Bone marrow (tissue), 2 donors: ENCODE measurements around the gene ACTN1.

Source experiments
- DNase-seq, 2 donors: peaks; one replicate each; lab custom pipeline; 2025; lab: John Stamatoyannopoulos, UW

Gene ACTN1

GRCh38 chr14:68936476-68936875 is 42.6 kb downstream of the ACTN1 start:
- DNase-seq: no peak

- no peak for DNase-seq
These were observed 43.3 kb downstream of the ACTN1 start for GRCh38 chr14:68935761-68936214.

GRCh38 chr14:68934066-68934465 is 45.0 kb downstream of the ACTN1 start:
- no peak for DNase-seq

- no peak for DNase-seq
These were observed 46.4 kb downstream of the ACTN1 start for GRCh38 chr14:68932686-68933085.

GRCh38 chr14:68932231-68932630 is 46.9 kb downstream of the ACTN1 start:
- DNase-seq: no peak

- no peak for DNase-seq
These were observed 47.5 kb downstream of the ACTN1 start for GRCh38 chr14:68931474-68932051.

- no peak for DNase-seq
These were observed 48.0 kb downstream of the ACTN1 start for GRCh38 chr14:68931063-68931462.

GRCh38 chr14:68929623-68930307 is 49.3 kb downstream of the ACTN1 start:
- no peak for DNase-seq

- no peak for DNase-seq
These were observed 50.1 kb downstream of the ACTN1 start for GRCh38 chr14:68928770-68929550.

GRCh38 chr14:68927956-68928675 is 51.0 kb downstream of the ACTN1 start:
- no peak for DNase-seq

GRCh38 chr14:68927089-68927488 is 52.0 kb downstream of the ACTN1 start:
- DNase-seq: no peak

GRCh38 chr14:68926236-68926635 is 52.9 kb downstream of the ACTN1 start:
- DNase-seq: no peak

- DNase-seq: no peak
These were observed 53.7 kb downstream of the ACTN1 start for GRCh38 chr14:68925373-68925772.

- no peak for DNase-seq
These were observed 54.6 kb downstream of the ACTN1 start for GRCh38 chr14:68924186-68925158.

GRCh38 chr14:68922886-68923285 is 56.2 kb downstream of the ACTN1 start:
- DNase-seq: no peak

- no peak for DNase-seq
These were observed 56.9 kb downstream of the ACTN1 start for GRCh38 chr14:68922201-68922621.

- DNase-seq: no peak
These were observed 57.4 kb downstream of the ACTN1 start for GRCh38 chr14:68921666-68922065.

- DNase-seq: no peak
These were observed 58.1 kb downstream of the ACTN1 start for GRCh38 chr14:68921049-68921448.

- no peak for DNase-seq
These were observed 59.8 kb downstream of the ACTN1 start for GRCh38 chr14:68919129-68919927.

GRCh38 chr14:68918612-68919011 is 60.5 kb downstream of the ACTN1 start:
- no peak for DNase-seq
